DMS79 (cell line): ENCODE data around the gene TBX15.
"Not testable (repeated sequence)": the region's sequence is repeated elsewhere in the genome, so short reads cannot be mapped to it uniquely, and the experiment has no call there.

Source experiments
- DNase-seq: peaks from one replicate; lab custom pipeline; 2025; lab: John Stamatoyannopoulos, UW

The TBX15 gene

DNA sequence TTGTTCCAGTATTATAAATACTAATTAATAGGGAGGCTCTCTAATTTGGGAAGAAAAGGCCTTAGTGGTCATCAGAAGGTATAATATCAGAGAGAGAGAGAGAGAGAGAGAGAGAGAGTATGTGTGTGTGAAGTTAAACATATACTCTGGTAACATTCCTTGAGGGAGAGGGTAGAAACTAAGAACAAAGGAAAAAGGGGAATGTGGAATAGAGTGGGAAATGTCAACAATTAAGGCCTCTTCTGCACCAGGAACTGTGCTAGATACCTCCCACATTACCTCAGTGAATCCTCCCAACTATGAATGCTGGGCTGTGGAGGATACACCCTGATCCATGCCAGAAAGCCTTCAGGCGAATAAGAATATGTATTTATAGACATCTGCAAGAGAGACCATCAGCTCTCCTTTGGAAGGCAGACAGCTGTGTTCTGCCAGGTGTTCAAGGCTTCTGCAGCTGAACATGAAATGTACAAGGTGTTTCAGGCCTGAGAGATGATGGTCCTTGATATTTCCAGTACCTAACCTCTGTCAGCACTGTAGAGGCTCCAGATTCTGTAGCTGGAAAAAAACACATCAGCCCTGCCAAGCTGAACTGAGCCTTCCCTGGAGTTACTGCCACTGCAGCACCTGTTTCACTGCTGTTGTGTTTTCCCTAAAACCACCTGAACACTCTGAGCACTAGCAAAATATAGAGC, 29.1 kb downstream of the TBX15 start:
- DNase-seq = peak; percentile 16

DNA sequence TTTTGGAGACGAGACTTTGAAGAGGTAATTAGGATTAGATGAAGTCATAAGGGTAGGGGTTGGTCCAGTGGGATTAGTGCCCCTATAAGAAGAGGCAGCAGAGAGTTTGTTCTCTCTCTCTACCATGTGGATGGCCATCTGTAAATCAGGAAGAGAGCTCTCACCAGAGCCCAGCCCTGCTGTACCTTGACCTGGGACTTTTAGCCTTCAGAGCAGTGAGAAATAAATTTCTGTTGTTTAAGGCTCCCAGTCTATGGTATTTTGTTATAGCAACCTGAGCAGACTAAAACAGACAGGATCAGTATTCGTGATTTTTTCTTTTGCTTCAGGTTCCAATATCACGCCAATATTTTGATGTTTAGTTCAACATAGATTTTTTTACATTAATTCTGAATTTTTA, 30.0 kb downstream of the TBX15 start:
- DNase-seq = no peak

DNA sequence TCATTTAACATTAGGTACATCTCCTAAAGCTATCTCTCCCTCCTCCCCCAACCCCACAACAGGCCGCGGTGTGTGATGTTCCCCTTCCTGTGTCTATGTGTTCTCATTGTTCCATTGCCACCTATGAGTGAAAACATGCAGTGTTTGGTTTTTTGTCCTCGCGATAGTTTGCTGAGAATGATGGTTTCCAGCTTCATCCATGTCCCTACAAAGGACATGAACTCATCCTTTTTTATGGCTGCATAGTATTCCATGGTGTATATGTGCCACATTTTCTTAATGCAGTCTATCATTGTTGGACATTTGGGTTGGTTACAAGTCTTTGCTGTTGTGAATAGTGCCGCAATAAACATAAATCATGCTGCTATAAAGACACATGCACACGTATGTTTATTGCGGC, 30.6 kb downstream of the TBX15 start:
- DNase-seq = not testable (repeated sequence)

DNA sequence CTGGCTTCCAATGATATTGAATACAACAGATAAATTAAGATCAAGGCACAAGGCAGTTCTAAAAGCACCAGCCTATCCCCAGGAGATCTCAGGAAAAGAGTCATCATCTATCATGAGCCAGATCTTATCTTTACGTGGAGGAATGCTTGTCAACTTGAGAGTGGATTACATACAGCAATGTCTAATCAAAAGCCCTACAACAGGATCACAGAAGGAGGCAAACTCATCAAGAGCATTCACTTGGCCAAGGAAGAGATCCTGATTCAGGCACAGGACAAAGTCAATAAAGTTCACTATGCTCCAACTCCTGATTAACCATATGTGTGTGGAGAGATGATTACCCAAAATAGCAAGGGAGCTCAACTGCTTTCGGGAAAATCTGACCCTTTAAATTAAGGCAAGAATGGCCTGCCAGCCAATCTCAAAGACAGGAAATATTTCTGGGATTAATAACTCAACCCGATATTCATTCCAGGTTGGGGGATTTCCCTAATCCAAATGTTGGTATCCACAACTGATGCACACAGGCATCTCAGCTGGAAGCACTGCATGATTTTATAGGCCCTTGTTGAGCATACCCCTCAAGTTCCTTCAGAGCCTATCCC, 33.7 kb downstream of the TBX15 start:
- DNase-seq = no peak

DNA sequence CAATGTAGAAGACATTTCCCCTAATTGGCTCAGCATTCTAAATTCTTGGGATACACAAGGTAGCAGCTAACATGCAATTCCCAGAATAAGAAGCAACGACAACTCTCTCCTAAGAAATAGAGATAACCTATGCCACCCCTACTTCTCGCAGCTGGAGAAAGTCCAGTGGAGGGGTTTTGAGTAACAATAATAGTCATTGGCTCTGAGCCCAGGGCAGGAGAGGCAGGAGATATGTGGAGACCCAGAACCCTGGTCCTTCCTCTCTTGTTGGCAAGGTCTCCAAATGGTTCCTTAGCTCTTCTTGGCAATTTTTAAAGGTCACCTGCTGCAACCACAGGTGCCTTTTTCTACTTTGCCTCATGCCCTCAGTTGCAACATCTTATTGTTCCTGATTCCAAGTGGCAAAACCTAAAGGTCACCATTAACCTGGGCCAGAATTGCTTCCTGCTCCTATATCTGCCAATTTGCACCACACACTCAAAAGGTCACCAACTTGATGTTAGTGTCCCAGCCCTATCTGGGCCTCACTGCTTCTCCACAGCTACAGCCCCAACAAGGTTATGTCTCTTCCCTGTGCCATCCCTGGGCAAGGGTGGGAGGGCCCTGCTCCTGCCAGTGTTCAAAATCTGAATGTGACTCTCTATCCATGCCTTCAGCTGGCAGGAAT, 36.7 kb downstream of the TBX15 start:
- DNase-seq = no peak

DNA sequence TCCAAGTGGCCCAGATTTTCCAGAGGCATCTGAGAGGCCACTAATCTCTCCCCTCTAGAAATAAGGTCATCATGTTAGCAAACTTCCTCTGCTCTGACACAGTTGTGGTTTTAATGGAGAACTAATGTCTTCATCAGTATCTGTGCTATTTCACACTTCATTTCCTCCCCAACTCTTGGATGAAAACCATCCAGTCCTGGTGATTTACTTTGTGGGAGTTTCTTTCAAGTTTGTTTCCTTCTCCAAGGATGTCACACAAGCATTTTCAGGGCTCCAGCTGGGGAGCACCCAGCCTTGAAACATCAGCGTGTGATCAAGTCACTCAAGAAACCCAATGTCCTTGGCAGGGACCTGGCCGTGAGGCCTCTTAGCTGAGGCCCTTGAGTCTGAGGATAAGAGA, 38.8 kb downstream of the TBX15 start:
- no peak for DNase-seq

DNA sequence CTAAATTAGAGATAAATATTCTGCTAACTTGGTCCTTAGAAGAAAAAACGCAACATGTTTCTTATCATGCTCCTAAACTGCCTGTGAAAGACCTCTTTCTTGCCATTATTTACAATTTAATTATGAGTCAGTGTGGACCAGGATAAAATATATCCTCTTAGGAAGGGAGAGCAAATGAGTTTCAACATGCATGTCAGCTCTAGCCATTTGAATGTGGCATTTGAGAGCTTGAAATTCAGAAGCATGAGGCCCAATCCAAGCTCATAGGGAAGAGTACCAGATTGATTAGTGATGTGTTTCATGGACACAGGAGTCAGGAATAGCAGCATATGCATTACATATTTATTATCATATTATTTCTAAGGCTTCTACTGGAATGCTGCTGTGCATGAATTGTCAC, 39.3 kb downstream of the TBX15 start:
- no peak for DNase-seq

DNA sequence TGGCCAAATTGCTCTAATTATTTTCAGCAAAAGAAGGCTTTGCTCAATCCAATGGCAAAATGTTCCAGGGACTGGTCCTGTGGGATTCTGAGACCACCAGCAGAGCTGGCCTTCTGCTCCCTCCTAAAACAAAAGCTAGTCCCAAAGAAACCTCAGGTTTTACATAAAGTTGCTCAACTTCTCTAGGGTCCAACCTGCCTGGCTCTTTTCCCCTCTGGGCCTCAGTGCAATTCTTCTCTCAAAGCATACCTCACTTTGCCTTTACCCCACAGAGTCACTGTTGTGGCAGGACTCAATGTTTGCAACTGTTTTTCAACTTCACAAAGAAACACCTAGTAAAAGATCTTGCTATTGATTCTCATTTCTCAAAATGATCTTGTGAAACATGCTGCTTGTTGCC, 39.8 kb downstream of the TBX15 start:
- DNase-seq = no peak

DNA sequence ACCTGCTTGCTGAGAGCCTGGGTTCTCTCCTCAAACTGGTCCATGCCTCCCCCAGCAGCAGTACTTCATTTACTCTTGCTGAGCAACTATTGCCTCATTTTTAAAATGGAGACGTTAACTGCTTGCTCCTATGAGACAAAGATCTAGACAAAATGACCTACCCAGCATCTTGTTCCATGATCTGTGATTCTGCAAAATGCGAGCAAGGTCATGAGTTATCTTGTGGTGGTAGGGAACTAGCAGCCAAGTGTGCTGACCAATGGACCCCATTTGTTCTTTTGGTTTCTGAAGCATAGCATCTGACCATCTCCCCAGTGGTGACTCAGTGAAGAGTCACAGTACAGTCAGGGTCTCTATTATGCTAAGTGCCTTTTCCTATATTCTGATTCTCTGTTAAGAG, 40.4 kb downstream of the TBX15 start:
- DNase-seq = no peak

DNA sequence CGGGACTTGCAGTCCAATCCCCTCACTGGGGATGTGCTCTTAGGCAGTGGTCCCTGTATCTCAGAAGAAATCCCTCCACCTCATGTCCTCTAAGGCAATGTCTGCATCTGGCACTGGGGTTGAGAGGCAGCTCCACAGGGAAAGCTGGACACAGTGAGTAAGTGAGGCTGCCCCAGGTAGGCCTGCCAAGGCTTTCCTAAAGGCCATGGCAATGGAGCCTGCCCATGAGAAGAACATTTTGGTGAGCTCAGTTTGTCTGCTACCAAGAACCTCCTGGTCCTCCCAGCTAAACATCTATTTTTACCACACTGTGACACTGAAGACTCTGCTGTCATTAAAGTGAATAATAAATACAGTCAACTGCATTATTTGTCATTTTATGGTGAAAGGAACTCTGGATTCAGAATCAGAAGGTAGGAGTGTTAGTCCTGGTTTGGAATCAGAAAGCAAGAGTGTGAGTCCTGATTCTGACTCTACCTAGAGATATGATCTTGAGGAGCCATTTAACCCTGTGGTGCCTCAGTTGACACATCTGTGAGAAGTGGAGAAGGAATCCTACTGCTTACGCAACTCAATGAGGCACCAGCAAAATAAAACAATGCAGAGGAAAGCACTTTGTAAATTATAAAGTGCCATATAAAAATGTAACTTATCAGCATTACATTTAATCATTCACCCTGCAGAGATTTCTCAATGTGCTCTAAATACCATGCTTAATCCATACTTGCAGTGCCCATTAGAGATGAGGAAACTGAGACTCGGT, 41.0 kb downstream of the TBX15 start:
- no peak for DNase-seq

DNA sequence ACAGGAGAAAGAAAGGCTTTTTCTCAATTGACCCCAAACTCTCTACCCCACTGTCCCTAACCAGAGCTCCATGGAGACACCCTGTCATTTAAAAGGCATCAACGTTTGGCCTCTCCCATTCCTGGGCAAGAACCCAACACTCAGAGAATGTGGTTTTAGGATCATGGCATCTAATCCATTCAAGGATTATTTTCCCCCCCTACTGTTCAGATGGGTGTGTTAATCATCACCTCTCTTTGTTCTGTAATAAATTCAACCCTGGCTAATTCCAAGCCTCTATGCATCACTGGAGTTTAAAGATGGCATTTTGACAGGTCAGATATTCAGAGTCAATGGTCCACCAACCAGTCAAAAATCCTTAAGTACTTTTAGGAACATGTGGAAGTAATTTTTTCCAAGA, 42.7 kb downstream of the TBX15 start:
- DNase-seq = no peak

DNA sequence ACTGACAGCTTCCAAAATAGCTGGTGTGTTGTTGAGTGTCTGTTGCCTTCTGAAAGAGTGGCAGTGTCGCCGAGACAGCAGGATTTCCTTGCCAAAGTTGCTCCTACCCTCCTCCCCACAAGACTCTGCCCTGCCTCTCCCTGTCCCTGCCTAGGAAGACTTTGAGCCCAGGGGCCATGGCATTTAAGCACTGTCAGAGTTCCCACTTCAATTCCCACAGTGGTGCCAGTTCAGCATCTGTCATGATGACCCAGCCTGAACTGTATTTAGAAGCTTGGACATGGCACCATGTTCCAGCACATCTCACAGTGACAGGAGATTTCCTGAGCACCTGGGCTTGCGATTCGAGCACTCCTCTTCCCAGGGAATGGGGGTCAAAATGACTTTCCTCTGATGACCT, 43.6 kb downstream of the TBX15 start:
- DNase-seq = no peak

DNA sequence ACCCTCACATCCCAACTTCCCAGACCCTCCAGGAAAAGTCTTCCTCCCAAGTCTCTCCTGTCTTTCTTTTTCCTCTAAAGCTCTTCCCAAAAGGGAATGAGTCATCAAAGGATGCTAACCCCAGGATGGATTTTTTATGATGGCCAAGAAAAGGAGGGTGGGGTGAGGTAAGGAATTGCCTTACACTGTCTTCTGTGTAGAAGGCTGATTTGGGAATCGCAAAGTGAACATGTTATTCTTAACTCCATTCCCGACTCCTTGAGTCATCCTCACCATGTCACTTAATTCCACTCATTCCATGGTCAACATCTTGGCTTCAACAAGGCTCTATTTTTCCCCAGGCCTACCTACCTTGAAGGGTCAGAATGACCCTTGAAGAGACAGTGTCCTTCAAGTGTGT, 44.0 kb downstream of the TBX15 start:
- no peak for DNase-seq

DNA sequence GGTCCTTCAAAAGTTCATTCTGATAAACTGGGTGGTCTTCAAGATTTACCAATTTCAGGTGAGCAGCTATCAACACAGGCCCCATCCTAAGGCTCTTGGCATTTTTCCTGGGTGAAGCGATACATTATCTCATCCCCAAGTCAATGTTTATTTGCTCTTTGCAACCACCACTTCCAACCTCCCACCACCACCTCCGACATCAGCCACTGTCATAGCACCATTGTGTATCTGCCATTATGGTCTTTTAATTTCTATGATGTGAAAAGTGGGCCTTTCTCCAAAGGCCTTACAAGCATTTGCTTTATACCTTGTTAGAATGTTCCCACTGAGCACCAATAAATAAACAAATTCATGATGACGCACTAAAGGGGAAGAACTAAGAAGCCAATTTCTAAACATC, 47.2 kb downstream of the TBX15 start:
- DNase-seq = no peak

DNA sequence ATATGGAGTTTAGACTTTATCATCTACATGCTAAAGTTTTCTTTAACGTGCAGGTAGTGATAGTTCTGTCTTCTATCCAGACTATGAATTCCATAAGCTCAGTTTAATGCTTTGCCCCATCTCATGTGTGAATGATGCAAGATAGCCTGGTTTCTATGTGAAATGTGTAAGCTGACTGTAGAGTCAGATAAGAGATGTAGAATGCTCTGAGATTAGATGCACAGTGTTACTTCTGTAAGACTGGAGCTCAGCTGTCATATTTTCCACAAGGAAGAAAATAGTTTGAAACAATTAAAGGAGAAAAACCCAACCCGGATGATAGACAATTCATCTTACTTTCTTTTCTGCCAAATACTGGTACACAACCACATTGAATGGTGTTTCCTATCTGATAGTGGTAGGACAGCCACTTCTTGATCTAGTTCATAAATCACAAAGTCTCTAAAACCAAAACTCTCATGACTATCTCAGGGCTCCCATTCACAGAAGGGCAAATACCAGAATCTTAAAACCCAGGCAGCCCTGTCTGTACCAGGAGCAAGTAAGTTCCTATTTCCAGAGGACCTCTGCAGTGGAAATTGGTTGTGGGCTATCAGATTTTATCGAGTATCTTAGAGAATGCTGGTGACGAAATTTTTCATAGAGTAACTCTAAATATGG, 50.6 kb downstream of the TBX15 start:
- no peak for DNase-seq

DNA sequence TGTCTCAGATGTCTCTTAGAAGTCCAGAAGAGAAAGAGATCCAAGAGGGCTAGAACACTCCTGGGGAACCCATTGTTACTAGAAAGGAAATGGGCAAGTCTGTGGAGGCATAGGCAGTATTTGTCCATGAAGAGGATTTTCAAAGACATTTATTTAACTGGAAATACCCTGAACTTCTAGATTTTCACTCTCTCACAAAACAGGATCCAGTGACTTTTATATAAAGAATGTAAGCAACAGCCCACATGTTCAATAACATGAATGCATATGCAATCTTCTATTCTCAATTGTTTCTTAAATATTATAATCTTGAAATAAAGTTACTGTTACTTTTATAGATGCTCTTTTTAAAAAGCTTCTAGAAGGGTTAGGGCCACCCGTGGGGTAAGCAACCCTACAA, 53.4 kb downstream of the TBX15 start:
- no peak for DNase-seq

DNA sequence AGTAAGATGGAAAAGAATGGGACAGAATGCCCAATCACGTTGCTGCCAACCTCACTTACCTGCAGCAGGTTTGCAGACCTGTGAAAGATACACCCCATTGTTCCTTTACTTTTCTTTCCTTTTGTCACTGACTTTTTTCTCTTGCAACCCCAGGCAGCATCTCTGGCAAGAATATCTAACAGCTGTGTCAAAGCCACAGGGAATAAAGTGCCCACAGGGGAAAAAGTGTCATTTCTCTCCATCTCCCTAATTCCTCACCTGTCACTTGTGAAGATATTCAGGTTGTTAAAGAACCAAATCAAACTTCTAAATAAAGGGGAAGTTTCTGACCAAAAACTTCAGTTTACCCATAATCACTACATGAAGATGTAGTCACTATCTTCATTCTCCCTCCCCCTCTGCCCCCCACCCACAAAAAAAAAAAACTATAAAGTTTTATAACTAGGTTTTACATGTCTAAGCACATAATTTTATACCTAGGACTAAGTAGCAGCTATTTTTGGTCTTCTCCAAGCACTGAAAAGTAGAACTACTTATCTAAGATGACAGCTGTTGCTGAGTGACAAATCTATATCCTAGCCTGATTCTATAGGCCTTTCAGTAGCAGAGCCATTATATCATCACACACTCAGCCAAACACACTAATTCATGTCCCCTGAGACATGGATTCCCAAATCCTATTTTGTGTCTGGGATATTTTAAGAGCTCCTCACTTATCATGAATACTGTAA, 54.9 kb downstream of the TBX15 start:
- DNase-seq = no peak

DNA sequence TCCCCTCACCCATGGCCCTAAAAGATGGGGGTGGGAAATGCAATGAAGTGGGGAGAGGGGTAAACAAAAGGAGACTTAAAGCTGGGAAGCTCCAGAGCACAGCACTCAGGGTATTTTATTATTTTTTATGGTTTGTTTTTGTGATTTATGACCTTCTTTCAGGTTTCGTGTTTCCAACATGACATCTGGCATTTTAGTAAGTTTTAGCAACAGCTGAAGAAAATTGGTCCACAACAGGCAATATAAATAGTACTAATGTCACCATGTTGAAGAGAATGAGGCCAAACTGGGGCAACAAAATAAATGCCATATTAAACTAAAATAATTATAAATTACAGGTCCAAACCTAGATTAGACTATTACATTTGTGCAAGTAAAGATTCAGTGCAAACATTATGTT, 56.3 kb downstream of the TBX15 start:
- DNase-seq = no peak

DNA sequence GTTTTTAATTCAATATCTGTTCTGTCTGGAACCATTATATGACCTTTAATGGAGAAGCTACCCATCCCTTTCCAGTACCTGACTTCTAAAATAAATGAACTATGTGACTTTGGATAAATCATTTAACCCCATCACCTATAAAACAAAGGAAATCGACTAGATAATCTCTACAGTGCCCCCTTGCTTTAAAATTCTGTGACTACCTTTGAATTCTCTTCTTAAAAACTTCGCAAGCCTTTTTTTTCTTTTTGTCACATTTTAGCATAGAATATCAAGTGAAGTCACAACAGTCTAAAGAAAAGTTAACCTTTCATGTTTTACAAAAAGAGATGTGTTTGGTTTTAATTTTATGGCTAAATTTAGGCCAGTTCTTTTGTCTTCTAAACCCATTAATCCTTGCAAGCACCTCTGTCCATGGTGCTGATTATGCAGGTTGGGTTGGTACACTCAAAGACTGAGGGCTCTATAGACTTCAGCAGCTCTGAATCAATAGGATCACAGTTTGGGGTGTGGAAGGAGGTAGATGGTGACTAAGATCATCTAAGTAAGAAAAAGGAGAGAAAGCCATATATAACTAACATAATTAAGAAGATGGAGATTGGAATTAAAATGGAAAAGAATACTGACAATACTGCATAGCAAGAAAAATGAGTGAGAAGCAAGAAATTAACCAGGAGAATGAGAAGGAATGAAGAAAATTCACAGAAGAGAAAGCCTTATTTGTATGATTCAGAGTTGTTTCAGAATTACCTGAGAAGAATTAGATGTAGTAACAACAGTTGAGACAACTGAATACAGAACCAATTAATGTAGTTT, 59.2 kb downstream of the TBX15 start:
- DNase-seq = no peak

DNA sequence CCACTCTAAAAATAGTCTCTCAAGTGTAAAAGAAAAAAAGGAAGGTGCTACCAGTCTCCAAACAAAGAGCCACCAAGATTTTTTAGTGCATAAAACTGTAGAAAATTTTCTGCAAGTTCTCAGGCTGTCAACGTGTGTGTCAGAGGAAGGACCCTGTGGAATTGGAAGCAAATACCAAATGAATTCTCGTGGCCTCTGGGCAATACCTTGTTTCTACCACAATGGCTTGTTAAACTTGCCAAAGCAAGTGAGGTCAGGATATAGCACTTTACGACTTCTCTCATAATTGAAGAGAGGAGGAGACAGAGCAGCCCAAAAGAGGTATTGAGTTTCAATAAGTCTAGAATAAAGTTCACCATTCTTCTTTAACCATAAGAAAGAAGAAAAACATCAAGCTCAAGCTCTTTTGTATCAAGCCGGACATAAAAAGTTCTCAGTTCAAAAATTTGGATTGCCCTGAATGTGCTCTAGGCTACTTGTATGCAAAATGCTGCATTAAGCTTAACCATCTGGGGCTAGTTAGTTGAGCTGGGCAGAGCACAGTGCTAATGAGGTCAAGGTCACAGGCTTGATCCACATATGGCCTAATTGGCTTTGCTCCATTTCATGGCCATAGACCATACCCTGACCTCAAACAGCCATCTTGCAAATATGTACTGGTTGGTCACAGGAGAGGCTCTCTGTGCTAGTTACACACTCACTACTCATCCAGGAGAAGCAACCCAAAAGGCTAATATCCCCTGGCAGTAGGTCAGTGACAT, 60.5 kb downstream of the TBX15 start:
- no peak for DNase-seq
